VCaP (cell line): Measurements from ENCODE around the gene ACTG1.

Experiments
- H3K27ac ChIP-seq: fragments of 450-650 bp; 2 replicates; pipeline ENCODE4 v1.5.1; 2017
- TF ChIP-seq, protein P1 (sequence below): fragments of 450-650 bp; conservative IDR thresholded peaks from 2 replicates; pipeline ENCODE4 v1.5.1; 2017; ENCODE audit warnings: mild to moderate bottlenecking, moderate library complexity

ACTG1 gene

DNA sequence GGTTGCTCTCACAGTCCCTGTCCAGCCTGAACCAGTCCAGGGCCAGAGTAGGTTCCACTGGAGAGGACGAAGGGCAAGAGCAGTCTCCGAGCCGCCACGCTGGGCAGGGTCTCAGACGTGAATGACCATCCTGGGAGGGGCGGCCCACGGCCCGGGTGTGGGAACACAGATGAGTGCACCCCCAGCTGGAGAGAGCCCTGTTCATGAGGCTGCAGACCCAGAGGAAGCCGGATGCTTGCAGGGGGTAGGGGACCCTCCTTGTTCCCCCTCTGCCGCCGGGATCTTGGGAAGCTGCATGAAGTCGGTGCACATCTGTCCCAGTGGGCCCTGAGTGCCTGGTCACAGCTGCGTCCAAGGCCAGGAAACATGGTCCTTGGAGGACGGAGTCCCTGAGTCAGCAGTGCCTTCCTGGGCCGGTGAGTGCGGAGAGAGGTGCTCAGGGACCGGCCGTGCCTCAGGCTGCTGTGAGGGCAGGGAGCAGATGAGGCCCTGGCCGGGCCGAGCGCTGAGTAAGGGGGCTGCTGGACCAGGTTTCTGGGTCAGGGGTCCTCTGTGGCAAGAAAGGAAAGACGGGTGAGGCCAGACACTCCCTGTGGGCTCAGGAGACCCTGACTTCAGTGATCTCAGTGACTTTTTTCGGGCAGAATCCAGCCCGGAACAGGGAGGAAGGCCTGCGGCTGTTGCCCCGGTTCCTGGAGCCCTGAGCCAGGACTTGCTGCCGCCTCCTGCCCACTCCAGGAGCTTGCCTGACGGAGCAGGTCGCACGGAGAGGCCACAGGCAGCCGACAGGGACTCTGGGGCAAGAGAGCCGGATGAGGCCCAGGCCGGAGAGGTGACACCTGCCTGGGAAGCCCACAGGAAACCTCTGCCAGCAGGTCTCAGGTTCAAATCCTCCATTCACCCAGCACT is 45.8 kb downstream of the ACTG1 start:
- TF ChIP-seq, protein P1, sequence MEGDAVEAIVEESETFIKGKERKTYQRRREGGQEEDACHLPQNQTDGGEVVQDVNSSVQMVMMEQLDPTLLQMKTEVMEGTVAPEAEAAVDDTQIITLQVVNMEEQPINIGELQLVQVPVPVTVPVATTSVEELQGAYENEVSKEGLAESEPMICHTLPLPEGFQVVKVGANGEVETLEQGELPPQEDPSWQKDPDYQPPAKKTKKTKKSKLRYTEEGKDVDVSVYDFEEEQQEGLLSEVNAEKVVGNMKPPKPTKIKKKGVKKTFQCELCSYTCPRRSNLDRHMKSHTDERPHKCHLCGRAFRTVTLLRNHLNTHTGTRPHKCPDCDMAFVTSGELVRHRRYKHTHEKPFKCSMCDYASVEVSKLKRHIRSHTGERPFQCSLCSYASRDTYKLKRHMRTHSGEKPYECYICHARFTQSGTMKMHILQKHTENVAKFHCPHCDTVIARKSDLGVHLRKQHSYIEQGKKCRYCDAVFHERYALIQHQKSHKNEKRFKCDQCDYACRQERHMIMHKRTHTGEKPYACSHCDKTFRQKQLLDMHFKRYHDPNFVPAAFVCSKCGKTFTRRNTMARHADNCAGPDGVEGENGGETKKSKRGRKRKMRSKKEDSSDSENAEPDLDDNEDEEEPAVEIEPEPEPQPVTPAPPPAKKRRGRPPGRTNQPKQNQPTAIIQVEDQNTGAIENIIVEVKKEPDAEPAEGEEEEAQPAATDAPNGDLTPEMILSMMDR = no peak
- peak overlapping the region; percentile 71 for H3K27ac ChIP-seq

DNA sequence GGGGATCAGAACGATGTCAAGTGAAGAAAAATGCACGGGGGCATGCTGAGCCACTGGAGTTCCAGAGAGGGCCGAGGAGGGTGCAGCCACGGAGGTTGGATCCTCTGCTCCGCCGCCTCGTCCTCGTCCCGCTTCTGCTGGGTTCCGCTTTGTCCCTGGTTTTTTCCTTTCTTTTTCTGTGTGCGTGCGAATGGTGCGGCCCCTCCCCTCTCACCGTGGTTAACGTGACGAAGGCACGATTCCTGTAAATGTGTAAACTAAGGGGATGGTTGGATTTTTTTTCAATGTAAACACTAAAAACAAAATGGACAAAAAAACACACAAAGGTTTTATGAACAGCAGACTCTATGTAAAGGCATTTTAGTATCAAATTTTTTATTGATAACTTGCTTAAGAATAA is 46.7 kb downstream of the ACTG1 start:
- TF ChIP-seq, protein P1 = no peak
- peak overlapping the region; percentile 71 for H3K27ac ChIP-seq

DNA sequence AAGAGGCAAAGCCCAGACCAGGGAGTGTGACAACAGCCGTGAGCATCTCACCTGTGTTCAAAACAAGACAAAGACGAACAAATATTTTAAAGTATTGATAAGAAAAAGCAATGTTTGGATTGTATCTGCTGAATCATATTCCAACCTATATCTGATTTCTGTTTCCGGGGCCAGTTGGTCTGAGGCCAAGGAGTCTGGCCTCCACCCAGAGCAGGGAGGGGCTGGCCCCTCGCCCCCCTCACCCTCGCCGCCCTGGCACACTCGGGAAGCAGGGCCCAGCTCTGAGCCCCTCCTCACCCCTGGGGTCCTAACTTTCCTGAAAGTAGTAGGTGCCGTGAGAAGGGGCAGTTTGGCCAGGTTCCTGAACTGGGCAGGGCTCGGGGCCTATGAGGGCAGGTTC is 48.0 kb downstream of the ACTG1 start:
- TF ChIP-seq, protein P1 = no peak
- peak overlapping the region; percentile 71; the same call in 1 of the 2 replicates for H3K27ac ChIP-seq

DNA sequence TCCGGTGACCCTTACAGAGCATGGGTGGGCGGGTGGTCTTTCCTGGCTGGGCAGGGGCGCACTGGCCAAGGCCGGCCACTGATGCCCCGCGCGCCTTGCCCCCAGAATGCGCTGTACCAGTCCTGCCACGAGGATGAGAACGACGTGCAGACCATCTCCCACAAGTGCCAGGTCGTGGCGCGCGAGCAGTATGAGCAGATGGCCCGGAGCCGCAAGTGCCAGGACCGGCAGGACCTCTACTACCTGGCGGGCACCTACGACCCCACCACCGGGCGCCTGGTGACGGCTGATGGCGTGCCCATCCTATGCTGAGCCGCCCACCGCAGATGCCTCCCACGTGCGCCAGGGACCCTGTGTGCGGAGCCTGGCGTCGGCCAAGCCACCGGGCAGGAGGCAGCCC is 49.1 kb downstream of the ACTG1 start:
- TF ChIP-seq, protein P1 = no peak
- no peak overlapping the region for H3K27ac ChIP-seq

DNA sequence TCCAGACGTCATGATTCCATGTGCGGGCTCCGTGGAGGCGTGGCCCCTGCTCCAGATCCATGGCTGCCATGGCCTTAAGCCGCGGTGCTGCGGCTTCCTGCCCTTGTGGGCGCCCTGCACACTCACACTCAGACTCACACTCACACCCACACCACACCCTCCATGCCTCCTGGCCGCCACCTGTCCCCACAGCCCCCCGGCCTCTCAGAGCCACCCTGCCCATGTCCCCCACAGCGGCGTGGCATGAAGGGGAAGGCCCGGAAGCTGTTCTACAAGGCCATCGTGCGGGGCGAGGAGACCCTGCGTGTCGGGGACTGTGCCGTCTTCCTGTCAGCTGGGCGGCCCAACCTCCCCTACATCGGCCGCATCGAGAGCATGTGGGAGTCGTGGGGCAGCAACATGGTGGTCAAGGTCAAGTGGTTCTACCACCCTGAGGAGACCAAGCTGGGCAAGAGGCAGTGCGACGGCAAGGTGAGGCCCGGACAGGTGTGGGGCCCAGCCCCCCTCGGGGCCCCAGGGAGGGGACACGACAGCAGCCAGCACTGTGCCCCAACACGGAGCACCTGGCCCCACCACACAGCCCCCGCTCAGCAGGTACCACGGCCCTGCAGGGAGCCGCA is 50.0 kb downstream of the ACTG1 start:
- H3K27ac ChIP-seq = no peak overlapping the region
- TF ChIP-seq, protein P1 = no peak

DNA sequence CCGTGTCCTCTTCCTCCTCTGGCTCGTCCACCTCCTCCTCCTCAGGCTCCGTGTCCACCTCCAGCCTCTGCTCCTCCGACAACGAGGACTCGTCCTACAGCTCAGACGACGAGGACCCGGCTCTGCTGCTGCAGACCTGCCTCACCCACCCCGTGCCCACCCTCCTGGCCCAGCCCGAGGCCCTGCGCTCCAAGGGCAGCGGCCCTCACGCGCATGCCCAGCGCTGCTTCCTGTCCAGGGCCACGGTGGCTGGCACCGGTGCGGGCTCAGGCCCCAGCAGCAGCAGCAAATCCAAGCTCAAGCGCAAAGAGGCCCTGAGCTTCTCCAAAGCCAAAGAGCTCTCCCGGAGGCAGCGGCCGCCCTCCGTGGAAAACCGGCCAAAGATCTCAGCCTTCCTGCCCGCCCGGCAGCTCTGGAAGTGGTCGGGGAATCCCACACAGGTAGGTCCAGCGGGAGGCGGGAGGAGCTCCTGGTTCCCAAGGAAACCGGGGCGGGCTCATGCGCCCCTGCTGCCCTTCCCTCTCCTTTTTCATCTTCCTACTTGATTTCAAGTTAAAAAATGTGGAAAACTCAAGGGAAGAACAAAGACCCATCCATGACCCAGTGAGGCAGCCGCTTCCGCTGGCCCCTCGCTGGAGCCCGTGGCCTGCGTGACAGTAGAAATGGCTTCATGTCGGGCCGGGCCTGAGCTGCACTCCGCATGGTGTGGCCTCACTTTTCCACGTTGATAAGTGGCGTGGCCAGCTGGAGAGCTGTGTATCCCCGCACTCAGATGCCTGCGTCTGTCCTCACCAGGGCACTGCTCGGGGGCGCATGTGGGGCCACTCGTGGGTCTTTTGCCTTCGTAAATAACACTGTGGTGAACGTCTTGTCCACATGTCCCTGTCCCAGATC is 50.7 kb downstream of the ACTG1 start:
- no peak overlapping the region for H3K27ac ChIP-seq

More for the DNA sequence above, 50.7 kb downstream of the ACTG1 start:
- TF ChIP-seq, protein P1 = no peak
